NB4 (cell line): ENCODE data around the gene HARS1.
"Not testable (repeated sequence)": the region's sequence is repeated elsewhere in the genome, so short reads cannot be mapped to it uniquely, and the experiment has no call there.

ENCODE experiments used
- DNase-seq: peaks from one replicate; pipeline ENCODE4 v3.0.0; 2010; ENCODE audit warnings: low read depth
- H3K4me3 ChIP-seq: one replicate; pipeline ENCODE4 v1.5.1; 2011; ENCODE audit warnings: mild to moderate bottlenecking, low read depth, low read length, moderate library complexity
- MAX ChIP-seq: IDR thresholded peaks from 2 replicates; pipeline ENCODE4 v1.6.1; 2011; ENCODE audit warnings: low read depth, low read length
- MYC ChIP-seq: IDR thresholded peaks from 2 replicates; pipeline ENCODE4 v1.6.1; 2011; ENCODE audit warnings: low read depth, low read length
- POLR2A ChIP-seq: IDR thresholded peaks from 2 replicates; pipeline ENCODE4 v1.6.1; 2011; ENCODE audit warnings: mild to moderate bottlenecking; ENCODE audit not compliant: insufficient read length; ENCODE audit errors: extremely low read depth
- TF ChIP-seq, protein P1 (sequence below): IDR thresholded peaks from one replicate; pipeline ENCODE4 v1.5.1; 2012; ENCODE audit warnings: low read depth, low read length

HARS1 gene, protein sequence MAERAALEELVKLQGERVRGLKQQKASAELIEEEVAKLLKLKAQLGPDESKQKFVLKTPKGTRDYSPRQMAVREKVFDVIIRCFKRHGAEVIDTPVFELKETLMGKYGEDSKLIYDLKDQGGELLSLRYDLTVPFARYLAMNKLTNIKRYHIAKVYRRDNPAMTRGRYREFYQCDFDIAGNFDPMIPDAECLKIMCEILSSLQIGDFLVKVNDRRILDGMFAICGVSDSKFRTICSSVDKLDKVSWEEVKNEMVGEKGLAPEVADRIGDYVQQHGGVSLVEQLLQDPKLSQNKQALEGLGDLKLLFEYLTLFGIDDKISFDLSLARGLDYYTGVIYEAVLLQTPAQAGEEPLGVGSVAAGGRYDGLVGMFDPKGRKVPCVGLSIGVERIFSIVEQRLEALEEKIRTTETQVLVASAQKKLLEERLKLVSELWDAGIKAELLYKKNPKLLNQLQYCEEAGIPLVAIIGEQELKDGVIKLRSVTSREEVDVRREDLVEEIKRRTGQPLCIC

DNA sequence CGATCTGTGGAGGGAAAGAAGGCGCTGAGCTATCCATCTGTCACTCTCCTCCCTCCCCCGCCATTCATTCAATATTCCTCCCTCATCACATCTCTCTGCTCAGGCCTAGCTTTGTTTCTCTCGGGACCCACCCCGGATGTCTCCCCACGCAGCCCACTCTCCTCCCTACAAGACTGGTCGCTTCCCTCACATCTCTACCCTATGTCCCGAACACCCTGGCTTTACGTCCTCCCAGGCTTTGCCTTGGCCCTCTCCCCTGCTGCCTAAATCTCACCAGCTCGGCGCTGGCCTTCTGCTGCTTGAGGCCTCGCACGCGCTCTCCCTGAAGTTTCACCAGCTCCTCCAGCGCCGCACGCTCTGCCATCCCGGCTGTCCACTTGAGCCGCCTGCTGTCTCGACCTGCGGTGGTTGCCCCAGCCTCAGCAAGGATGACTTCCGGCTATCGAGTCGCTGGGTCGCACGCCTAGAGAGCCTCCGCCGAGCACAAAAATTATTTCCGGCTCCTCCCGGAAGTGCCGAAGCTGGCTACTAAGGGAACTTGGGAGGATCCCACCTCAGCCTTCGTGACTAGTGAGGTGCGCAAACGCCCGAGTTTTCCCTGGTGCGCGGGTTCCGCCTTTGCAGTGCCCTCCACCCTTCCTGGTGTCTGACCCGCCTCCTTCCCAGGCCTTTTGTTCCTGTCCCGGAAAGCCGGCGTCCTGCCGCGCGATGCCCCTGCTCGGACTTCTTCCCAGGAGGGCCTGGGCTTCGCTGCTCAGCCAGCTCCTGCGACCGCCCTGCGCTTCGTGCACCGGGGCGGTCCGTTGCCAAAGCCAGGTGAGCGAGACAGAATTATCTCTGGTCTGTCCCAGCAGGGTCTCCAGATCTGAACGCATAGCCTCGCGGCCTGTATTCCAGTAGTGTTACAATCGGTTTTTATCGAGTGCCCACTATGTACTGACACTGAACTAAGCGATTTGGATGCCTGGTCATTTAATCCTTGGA, at the start of gene HARS1, which contains the start of gene HARS2:
HARS1 (minus strand) TSS at position 430 of the 984 bp plus-strand sequence; CDS start at position 364, 66 bp downstream.
HARS2 (plus strand) TSS at position 515 of the 984 bp plus-strand sequence; CDS start at position 709, 194 bp downstream.
- peak; percentile 96 for DNase-seq
- peak within 1 kb of the TSS; percentile 98 for H3K4me3 ChIP-seq
- TF ChIP-seq, protein P1, sequence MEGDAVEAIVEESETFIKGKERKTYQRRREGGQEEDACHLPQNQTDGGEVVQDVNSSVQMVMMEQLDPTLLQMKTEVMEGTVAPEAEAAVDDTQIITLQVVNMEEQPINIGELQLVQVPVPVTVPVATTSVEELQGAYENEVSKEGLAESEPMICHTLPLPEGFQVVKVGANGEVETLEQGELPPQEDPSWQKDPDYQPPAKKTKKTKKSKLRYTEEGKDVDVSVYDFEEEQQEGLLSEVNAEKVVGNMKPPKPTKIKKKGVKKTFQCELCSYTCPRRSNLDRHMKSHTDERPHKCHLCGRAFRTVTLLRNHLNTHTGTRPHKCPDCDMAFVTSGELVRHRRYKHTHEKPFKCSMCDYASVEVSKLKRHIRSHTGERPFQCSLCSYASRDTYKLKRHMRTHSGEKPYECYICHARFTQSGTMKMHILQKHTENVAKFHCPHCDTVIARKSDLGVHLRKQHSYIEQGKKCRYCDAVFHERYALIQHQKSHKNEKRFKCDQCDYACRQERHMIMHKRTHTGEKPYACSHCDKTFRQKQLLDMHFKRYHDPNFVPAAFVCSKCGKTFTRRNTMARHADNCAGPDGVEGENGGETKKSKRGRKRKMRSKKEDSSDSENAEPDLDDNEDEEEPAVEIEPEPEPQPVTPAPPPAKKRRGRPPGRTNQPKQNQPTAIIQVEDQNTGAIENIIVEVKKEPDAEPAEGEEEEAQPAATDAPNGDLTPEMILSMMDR, result no peak
- TF ChIP-seq POLR2A, result peak; percentile 88
- peak; percentile 79 for TF ChIP-seq MYC
- peak; percentile 50 for TF ChIP-seq MAX

- no peak for TF ChIP-seq MAX
- no peak for TF ChIP-seq MYC
- TF ChIP-seq POLR2A, result no peak
- TF ChIP-seq, protein P1, result no peak
- DNase-seq, result no peak
Observed at GRCh38 chr5:140737486-140737885, 46.3 kb upstream of the HARS1 start.

GRCh38 chr5:140734354-140734753, 43.2 kb upstream of the HARS1 start:
- no peak for DNase-seq
- TF ChIP-seq POLR2A (no peak), MYC (no peak), MAX (no peak)
- TF ChIP-seq, protein P1, result no peak
- H3K4me3 ChIP-seq, result no peak overlapping the region

More at GRCh38 chr5:140737486-140737885, 46.3 kb upstream of the HARS1 start:
- H3K4me3 ChIP-seq, result no peak overlapping the region

GRCh38 chr5:140733098-140733497, 41.9 kb upstream of the HARS1 start:
- no peak overlapping the region for H3K4me3 ChIP-seq
- DNase-seq, result no peak
- no peak for TF ChIP-seq MAX
- TF ChIP-seq MYC, result no peak

DNA sequence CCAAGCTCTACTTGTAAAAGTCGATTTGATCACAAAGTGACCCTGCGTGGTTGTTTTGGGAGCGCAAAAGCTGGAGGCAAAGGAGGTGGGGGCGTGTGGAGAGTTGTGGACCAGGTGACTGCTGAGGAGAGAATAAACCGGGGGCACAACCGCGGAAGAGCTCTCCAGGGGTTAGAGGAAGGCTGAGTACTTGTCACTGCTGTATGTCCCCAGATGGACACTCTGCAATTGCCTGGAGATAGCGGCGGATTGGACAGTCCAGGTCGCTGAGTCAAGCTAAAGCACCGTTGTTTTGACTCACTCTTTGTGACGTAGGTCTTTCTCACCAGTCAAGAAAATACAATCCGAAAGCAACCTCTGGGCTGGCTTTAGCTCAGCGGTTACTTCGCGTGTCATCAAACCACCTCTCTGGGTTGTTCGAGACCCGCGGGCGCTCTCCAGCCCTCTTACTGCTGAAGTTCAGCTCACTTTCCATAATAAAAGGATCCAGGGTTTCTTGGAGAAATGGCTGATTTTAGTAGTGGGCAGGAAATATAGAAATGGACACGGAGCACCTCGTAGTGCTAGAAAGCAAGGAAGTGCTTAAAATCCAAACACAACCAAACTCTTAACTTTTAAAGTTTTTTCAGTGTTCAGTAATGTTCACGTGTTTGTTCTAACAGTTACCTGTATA, 34.8 kb upstream of the HARS1 start:
- H3K4me3 ChIP-seq, result peak overlapping the region; percentile 77
- DNase-seq, result peak; percentile 90
- no peak for TF ChIP-seq POLR2A
- TF ChIP-seq, protein P1, result no peak
- no peak for TF ChIP-seq MYC
- peak; percentile 14; the same call in 1 of the 2 replicates for TF ChIP-seq MAX

DNA sequence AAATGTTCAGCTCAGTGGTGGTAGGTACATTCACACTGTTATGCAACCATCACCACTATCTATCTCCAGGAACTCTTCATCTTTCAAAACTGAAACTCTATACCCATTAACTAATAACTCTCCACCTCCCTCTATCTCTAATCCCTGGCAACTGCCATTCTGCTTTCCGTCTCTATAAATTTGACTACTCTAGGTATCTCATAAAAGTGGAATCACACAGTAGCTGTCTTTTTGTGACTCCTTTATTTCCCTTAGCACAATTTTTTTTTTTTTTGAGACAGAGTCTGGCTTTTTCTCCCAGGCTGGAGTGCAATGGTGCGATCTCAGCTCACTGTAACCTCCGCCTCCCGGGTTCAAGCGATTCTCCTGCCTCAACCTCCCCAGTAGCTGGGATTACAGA, 30.2 kb upstream of the HARS1 start:
- not testable (repeated sequence) for DNase-seq, H3K4me3 ChIP-seq

- peak; percentile 48 for DNase-seq
- not testable (repeated sequence) for H3K4me3 ChIP-seq
Observed at GRCh38 chr5:140720738-140721137, 29.6 kb upstream of the HARS1 start.
